Measurements from ENCODE around the gene HNRNPU. TPM values are rescaled to one million over a fixed set of nuclear protein-coding genes. Genes with fewer than 3 reads are reported as not detected.

Gene HNRNPU
- polyA plus RNA-seq, 1 of the 3 experiments (the other 2 are of a cell fraction), result 164 TPM

DNA sequence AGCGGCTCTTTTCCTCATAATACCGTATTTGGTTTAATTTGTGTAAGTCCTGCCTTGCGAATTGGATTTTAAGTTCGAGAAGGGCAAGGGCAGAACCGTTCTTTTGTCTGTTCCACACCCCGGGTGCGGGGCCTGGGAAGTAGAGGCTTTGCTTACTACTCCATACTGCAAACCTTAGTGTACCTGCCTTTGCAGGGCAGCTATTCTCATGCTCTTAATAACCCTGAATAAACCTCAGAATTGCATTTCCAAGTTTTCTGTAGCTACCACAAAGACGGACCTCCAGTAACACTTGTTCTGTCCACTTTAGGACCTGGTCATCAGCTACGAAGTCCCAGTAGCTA lies 657 bp upstream of the HNRNPU start:
- H3K9ac ChIP-seq, result peak overlapping the region; percentile 100
- no peaks in the 10 kb centered on the region for H3K9me3 ChIP-seq
- peak overlapping the region; percentile 81 for H3K4me2 ChIP-seq
- H2AFZ ChIP-seq (ENCODE audit: low read depth), result peak overlapping the region; percentile 88
- peak overlapping the region; percentile 96 to 100 for H3K27ac ChIP-seq (ENCODE audit: low read depth in 2 of 2, low read length in 1 of 2)
- H3K79me2 ChIP-seq (ENCODE audit: insufficient read depth), result peaks cover 41% of the 10 kb centered on the region
- no peaks in the 10 kb centered on the region for H3K9me2 ChIP-seq
- H3K27me3 ChIP-seq (ENCODE audit: insufficient read depth), result no peaks in the 10 kb centered on the region
- POLR2A ChIA-PET, result interaction anchor here (0.9 to 5.2 kb wide), 5 partner anchors 12 to 249 kb away, joined by 3 to 47 read pairs (median 4); a partner anchor contains a TSS
- peaks cover 26% of the 10 kb centered on the region for H3F3A ChIP-seq (replicated peaks; ENCODE audit: insufficient read depth)
- peaks cover 28% of the 10 kb centered on the region for H4K20me1 ChIP-seq (ENCODE audit: insufficient read depth)
- 42% methylated on average over 9 of the region's 9 CpGs for WGBS (ENCODE audit: low lambda C conversion rate)
- H3K4me1 ChIP-seq (ENCODE audit: control insufficient read depth in 1 of 2, insufficient read depth in 2 of 2, low read depth in 1 of 2, low read length in 1 of 2), result peaks cover 15 to 27% of the 10 kb centered on the region in 2 experiments; a peak in 3 of 4 replicates
- peak; percentile 38 for DNase-seq
- peaks cover 21 to 25% of the 10 kb centered on the region in 2 experiments for H3K36me3 ChIP-seq (replicated peaks in 1 of 2; ENCODE audit: control insufficient read depth in 1 of 2, insufficient read depth in 2 of 2, low read length in 1 of 2)
- H3K4me3 ChIP-seq (ENCODE audit: low read depth in 2 of 2, low read length in 1 of 2), result peak overlapping the region; percentile 54 to 99
- CTCF ChIA-PET, result interaction anchor here (1.0 to 3.5 kb wide), 4 partner anchors 106 to 261 kb away, joined by 5 to 28 read pairs (median 7); no protein-coding TSS in a partner anchor
- TF ChIP-seq NRF1 (IDR thresholded peaks at IDR 0.05; ENCODE audit: low read depth, low read length), result no peak
- TF ChIP-seq ELF1 (IDR thresholded peaks at IDR 0.05), result no peak
- TF ChIP-seq MEF2A (IDR thresholded peaks at IDR 0.05; ENCODE audit: borderline replicate concordance, low read depth), result no peak
- no peak for TF ChIP-seq RXRA (IDR thresholded peaks at IDR 0.05; ENCODE audit: borderline replicate concordance, low read depth)
- TF ChIP-seq YY1 (IDR thresholded peaks at IDR 0.05; ENCODE audit: low read depth), result no peak
- TF ChIP-seq, protein P1, sequence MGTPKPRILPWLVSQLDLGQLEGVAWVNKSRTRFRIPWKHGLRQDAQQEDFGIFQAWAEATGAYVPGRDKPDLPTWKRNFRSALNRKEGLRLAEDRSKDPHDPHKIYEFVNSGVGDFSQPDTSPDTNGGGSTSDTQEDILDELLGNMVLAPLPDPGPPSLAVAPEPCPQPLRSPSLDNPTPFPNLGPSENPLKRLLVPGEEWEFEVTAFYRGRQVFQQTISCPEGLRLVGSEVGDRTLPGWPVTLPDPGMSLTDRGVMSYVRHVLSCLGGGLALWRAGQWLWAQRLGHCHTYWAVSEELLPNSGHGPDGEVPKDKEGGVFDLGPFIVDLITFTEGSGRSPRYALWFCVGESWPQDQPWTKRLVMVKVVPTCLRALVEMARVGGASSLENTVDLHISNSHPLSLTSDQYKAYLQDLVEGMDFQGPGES (IDR thresholded peaks at IDR 0.05; ENCODE audit: low read depth, low read length), result no peak
- no peak for TF ChIP-seq TCF12 (IDR thresholded peaks at IDR 0.05)
- TF ChIP-seq, protein P2, sequence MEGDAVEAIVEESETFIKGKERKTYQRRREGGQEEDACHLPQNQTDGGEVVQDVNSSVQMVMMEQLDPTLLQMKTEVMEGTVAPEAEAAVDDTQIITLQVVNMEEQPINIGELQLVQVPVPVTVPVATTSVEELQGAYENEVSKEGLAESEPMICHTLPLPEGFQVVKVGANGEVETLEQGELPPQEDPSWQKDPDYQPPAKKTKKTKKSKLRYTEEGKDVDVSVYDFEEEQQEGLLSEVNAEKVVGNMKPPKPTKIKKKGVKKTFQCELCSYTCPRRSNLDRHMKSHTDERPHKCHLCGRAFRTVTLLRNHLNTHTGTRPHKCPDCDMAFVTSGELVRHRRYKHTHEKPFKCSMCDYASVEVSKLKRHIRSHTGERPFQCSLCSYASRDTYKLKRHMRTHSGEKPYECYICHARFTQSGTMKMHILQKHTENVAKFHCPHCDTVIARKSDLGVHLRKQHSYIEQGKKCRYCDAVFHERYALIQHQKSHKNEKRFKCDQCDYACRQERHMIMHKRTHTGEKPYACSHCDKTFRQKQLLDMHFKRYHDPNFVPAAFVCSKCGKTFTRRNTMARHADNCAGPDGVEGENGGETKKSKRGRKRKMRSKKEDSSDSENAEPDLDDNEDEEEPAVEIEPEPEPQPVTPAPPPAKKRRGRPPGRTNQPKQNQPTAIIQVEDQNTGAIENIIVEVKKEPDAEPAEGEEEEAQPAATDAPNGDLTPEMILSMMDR (IDR thresholded peaks at IDR 0.05), result no peak
- TF ChIP-seq, protein P3, sequence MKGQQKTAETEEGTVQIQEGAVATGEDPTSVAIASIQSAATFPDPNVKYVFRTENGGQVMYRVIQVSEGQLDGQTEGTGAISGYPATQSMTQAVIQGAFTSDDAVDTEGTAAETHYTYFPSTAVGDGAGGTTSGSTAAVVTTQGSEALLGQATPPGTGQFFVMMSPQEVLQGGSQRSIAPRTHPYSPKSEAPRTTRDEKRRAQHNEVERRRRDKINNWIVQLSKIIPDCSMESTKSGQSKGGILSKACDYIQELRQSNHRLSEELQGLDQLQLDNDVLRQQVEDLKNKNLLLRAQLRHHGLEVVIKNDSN (IDR thresholded peaks at IDR 0.05; ENCODE audit: borderline replicate concordance, low read depth), result no peak
- TF ChIP-seq RCOR1 (IDR thresholded peaks at IDR 0.05; ENCODE audit: low read length), result no peak
- TF ChIP-seq NFIC (IDR thresholded peaks at IDR 0.05; ENCODE audit: borderline replicate concordance), result no peak

DNA sequence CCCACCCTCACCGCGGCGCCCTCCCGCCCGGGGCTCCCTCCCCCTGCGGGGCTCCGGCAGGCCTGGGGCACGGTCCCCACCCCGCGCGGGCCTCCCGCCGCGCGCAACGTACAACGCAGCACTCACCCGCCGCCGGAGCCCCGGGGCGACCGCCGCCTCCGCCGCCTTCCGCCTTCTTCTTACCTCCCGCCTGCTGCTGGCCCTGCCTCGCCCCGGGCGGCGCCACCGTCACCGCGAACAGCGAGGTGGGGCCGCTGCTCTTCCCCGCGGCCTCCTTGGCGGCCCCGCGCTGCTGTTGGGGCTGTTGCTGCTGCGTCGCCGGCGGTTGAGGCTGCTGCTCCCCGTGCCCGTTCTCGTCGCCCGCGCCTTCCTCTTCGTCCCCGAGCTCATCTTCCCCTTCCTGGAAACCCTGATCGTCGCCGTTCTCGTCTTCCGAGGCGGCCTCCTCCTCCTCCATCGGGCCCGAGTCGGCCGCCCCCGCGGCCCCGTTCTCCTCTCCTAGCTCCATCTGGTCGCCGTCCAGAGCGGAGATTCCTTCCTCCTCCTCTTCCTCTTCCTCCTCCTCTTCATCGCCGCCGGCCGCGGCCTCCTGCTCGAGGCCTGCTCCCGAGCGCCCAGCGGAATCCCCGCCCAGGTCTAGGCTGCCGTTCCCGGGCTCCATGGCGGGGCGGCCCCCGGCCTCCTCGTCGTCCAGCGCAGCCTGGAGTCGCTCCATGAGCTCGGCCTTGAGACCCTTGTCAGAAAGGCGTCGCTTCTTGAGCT lies 671 bp downstream of the HNRNPU start:
- Histone ChIP-seq H2AFZ (ENCODE audit: low read depth) (no peak overlapping the region), H3K9me2 (no peaks in the 10 kb centered on the region), H3K79me2 (ENCODE audit: insufficient read depth) (peaks cover 54% of the 10 kb centered on the region), H3K4me1 (ENCODE audit: control insufficient read depth in 1 of 2, insufficient read depth in 2 of 2, low read depth in 1 of 2, low read length in 1 of 2) (peaks cover 15 to 35% of the 10 kb centered on the region in 2 experiments; a peak in 3 of 4 replicates), H3K27ac (ENCODE audit: low read depth in 2 of 2, low read length in 1 of 2) (peak overlapping the region; percentile 96 to 98), H3K4me3 (ENCODE audit: low read depth in 2 of 2, low read length in 1 of 2) (peak overlapping the region; percentile 99 to 100), H3F3A (replicated peaks; ENCODE audit: insufficient read depth) (peaks cover 26% of the 10 kb centered on the region), H4K20me1 (ENCODE audit: insufficient read depth) (peaks cover 42% of the 10 kb centered on the region), H3K36me3 (replicated peaks in 1 of 2; ENCODE audit: control insufficient read depth in 1 of 2, insufficient read depth in 2 of 2, low read length in 1 of 2) (peaks cover 34 to 39% of the 10 kb centered on the region in 2 experiments), H3K4me2 (peak overlapping the region; percentile 81), H3K27me3 (ENCODE audit: insufficient read depth) (no peaks in the 10 kb centered on the region), H3K9me3 (no peaks in the 10 kb centered on the region), H3K9ac (peak overlapping the region; percentile 100)
- POLR2A ChIA-PET, result interaction anchor here (1.0 to 5.2 kb wide), 5 partner anchors 13 to 179 kb away, joined by 3 to 47 read pairs (median 7); partner anchors contain the start of gene COX20
- CTCF ChIA-PET, result interaction anchor here (0.8 to 3.5 kb wide), 10 partner anchors 13 to 259 kb away, joined by 3 to 28 read pairs (median 6); partner anchors contain the start of gene COX20
- TF ChIP-seq ELF1 (IDR thresholded peaks at IDR 0.05), result no peak
- TF ChIP-seq, protein P4, sequence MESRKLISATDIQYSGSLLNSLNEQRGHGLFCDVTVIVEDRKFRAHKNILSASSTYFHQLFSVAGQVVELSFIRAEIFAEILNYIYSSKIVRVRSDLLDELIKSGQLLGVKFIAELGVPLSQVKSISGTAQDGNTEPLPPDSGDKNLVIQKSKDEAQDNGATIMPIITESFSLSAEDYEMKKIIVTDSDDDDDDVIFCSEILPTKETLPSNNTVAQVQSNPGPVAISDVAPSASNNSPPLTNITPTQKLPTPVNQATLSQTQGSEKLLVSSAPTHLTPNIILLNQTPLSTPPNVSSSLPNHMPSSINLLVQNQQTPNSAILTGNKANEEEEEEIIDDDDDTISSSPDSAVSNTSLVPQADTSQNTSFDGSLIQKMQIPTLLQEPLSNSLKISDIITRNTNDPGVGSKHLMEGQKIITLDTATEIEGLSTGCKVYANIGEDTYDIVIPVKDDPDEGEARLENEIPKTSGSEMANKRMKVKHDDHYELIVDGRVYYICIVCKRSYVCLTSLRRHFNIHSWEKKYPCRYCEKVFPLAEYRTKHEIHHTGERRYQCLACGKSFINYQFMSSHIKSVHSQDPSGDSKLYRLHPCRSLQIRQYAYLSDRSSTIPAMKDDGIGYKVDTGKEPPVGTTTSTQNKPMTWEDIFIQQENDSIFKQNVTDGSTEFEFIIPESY (IDR thresholded peaks at IDR 0.05; ENCODE audit: borderline replicate concordance, low read depth), result no peak
- no peak for TF ChIP-seq POLR2AphosphoS5 (IDR thresholded peaks at IDR 0.05; ENCODE audit: low read depth, low read length)
- 0 out of 2 replicates have a peak, but pooled peaks have one; percentile 18 for TF ChIP-seq YY1 (IDR thresholded peaks at IDR 0.05; ENCODE audit: low read depth)
- no peak for TF ChIP-seq TCF12 (IDR thresholded peaks at IDR 0.05)
- TF ChIP-seq, protein P3 (IDR thresholded peaks at IDR 0.05; ENCODE audit: borderline replicate concordance, low read depth), result 0 out of 2 replicates have a peak, but pooled peaks have one; percentile 1
- under 1% methylated on average over 38 of the region's 92 CpGs for WGBS (ENCODE audit: low lambda C conversion rate)
- DNase-seq, result peak; percentile 30

Measured in SK-N-SH (cell line).